ENCODE data around the gene NDUFS3.

GRCh38 chr11:47595029-47595428 is 16.2 kb downstream of the NDUFS3 start:
- TF ChIP-seq POLR2A (IDR thresholded peaks at IDR 0.05) (no peak), CTCF (IDR thresholded peaks at IDR 0.05) (no peak)

All from Peyer's patch (tissue), 4 donors.